Measurements from ENCODE around the gene PSMB7.
A peak's percentile ranks its signal among the peaks of the same experiment; 100 is the strongest.

Gene PSMB7

GRCh38 chr9:124345063-124345462 is 70.2 kb downstream of the PSMB7 start:
- no peak for DNase-seq (ENCODE audit: low read depth)

GRCh38 chr9:124344291-124345050 is 70.8 kb downstream of the PSMB7 start:
- DNase-seq (ENCODE audit: low read depth): no peak

- no peak for DNase-seq (ENCODE audit: low read depth)
Observed at GRCh38 chr9:124343533-124344290, 71.5 kb downstream of the PSMB7 start.

GRCh38 chr9:124342776-124343485 is 72.3 kb downstream of the PSMB7 start:
- peak; percentile 74 for DNase-seq (ENCODE audit: low read depth)

GRCh38 chr9:124342402-124342775 is 72.9 kb downstream of the PSMB7 start:
- DNase-seq (ENCODE audit: low read depth): no peak

GRCh38 chr9:124341455-124342170 is 73.6 kb downstream of the PSMB7 start:
- DNase-seq (ENCODE audit: low read depth): no peak

GRCh38 chr9:124340219-124341069 is 74.8 kb downstream of the PSMB7 start:
- DNase-seq (ENCODE audit: low read depth): no peak

GRCh38 chr9:124339603-124340146 is 75.6 kb downstream of the PSMB7 start:
- no peak for DNase-seq (ENCODE audit: low read depth)

- DNase-seq (ENCODE audit: low read depth): no peak
Observed at GRCh38 chr9:124337562-124337961, 77.7 kb downstream of the PSMB7 start.

- DNase-seq (ENCODE audit: low read depth): peak; percentile 20
Observed at GRCh38 chr9:124335320-124335707, 79.9 kb downstream of the PSMB7 start.

- no peak for DNase-seq (ENCODE audit: low read depth)
Observed at GRCh38 chr9:124334568-124335319, 80.5 kb downstream of the PSMB7 start.

GRCh38 chr9:124333203-124333579 is 82.1 kb downstream of the PSMB7 start:
- no peak for DNase-seq (ENCODE audit: low read depth)

GRCh38 chr9:124332361-124333202 is 82.7 kb downstream of the PSMB7 start:
- no peak for DNase-seq (ENCODE audit: low read depth)

- no peak for DNase-seq (ENCODE audit: low read depth)
Observed at GRCh38 chr9:124331580-124331979, 83.7 kb downstream of the PSMB7 start.

- no peak for DNase-seq (ENCODE audit: low read depth)
Observed at GRCh38 chr9:124330011-124330697, 85.1 kb downstream of the PSMB7 start.

- DNase-seq (ENCODE audit: low read depth): no peak
Observed at GRCh38 chr9:124329206-124329792, 85.9 kb downstream of the PSMB7 start.

- DNase-seq (ENCODE audit: low read depth): no peak
Observed at GRCh38 chr9:124328285-124328684, 87.0 kb downstream of the PSMB7 start.

GRCh38 chr9:124327491-124327890 is 87.8 kb downstream of the PSMB7 start:
- no peak for DNase-seq (ENCODE audit: low read depth)
